SK-N-MC (cell line): ENCODE measurements around the gene PCDHGA1.

Experiments used
- EZH2 ChIP-seq: fragments of 200-600 bp; sonication (generic); IDR thresholded peaks from one replicate; pipeline ENCODE4 v1.6.1; 2017; ENCODE audit warnings: antibody characterized with exemption
- FOXP2 ChIP-seq: optimal IDR thresholded peaks from 2 replicates; pipeline ENCODE3; 2011; ENCODE audit warnings: mild to moderate bottlenecking, moderate library complexity; ENCODE audit not compliant: insufficient read depth; ENCODE audit errors: extremely low read length, control extremely low read depth
- POLR2AphosphoS5 ChIP-seq: IDR thresholded peaks from 2 replicates; pipeline ENCODE4 v1.6.1; 2012; ENCODE audit warnings: mild to moderate bottlenecking, low read depth, low read length, borderline replicate concordance

DNA sequence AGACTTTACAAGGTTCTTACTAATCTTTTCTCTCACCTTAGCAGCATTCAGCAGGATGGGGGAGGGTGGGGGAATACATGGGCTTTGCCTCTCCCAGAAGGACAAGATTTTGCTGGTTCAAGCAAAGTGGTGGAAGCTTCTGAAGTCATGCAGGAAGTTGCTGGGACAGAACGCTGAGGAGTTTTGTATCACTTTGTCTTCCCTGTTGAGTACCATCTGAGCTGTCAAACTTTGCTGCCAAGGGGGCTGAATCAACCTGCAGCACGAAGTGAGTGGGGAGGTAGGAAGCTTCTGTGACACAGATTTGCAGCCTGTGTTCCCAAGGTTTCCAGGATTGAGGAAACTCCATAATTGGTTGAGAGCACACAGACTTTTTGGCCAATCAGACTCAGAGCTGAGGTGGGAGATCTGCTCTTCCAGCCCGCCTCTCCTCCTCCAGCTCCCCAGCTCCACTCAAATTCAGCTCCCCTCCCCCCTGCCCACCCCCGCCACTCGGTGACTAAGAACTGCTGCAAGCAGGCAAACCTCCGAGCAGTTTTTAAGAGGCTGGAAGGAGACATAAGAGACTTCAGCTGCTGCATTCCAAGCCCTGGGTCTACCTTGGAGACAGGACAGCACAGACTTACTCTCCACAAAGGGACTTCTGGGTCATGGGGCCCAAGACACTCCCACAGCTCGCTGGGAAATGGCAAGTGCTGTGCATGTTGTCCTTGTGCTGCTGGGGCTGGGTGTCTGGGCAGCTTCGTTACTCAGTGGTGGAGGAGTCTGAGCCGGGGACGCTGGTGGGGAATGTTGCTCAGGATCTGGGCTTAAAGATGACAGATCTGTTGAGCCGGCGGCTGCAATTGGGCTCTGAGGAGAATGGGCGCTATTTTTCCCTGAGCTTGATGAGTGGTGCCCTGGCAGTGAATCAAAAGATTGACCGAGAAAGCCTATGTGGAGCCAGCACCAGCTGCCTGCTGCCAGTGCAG, 158.6 kb downstream of the PCDHGA1 start, which contains the start of gene PCDHGC5:
- TF ChIP-seq POLR2AphosphoS5, result no peak
- no peak for TF ChIP-seq EZH2
- TF ChIP-seq FOXP2, result no peak
